GM12891 (cell line): Measurements from ENCODE around the gene ITGA1.

Source experiments
- DNase-seq: peaks from one replicate; pipeline ENCODE4 v3.0.0; 2011; ENCODE audit warnings: low spot score; ENCODE audit not compliant: insufficient read length
- FAIRE-seq: peaks from 2 replicates; lab custom pipeline; 2011; peaks lifted over from hg19 to GRCh38; lab: Jason Lieb, UNC
- PAX5 ChIP-seq: IDR thresholded peaks from 2 replicates; pipeline ENCODE4 v1.6.1; 2011; ENCODE audit warnings: low read length, moderate library complexity, mild to moderate bottlenecking; ENCODE audit not compliant: insufficient read depth, severe bottlenecking
- POLR2A ChIP-seq: IDR thresholded peaks from 2 replicates; pipeline ENCODE4 v1.6.1; 2011; ENCODE audit warnings: low read depth, low read length, control low read depth
- POLR2AphosphoS5 ChIP-seq: IDR thresholded peaks from 2 replicates; pipeline ENCODE4 v1.6.1; 2011; ENCODE audit warnings: low read depth, low read length, control low read depth
- POU2F2 ChIP-seq: IDR thresholded peaks from 2 replicates; pipeline ENCODE4 v1.6.1; 2011; ENCODE audit warnings: low read depth, mild to moderate bottlenecking, control low read depth, low read length, moderate library complexity
- SPI1 ChIP-seq: IDR thresholded peaks from 2 replicates; pipeline ENCODE4 v1.6.1; 2011; ENCODE audit warnings: low read depth, low read length, control low read depth
- TAF1 ChIP-seq: IDR thresholded peaks from 2 replicates; pipeline ENCODE4 v1.6.1; 2011; ENCODE audit warnings: low read depth, low read length, control low read depth

ITGA1 gene

DNA sequence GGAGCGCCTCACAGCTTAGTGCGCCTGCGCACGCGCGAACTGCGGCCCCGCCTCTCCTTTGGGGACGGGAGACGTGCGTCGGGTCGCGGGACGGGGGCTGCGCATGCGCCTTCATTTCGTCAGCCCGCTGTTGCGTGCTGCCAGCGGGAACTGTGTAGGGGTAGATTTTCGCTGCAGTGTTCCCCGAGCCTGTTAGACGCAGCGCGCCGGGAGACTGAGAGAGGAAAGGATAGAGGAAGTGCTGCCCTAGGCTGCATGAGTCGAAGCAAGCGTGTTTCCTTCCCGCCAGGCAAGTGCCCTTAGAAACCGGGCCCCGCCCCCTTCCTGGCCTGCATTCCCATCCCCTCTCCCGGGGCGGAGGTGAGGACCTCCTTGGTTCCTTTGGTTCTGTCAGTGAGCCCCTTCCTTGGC, 12.3 kb downstream of the ITGA1 start:
- DNase-seq (peak; percentile 65), FAIRE-seq (peak; percentile 99)
- TF ChIP-seq POLR2AphosphoS5: peak; percentile 85
- TF ChIP-seq PAX5: no peak
- TF ChIP-seq POLR2A: peak; percentile 75
- 0 out of 2 replicates have a peak, but pooled peaks have one; percentile 12 for TF ChIP-seq POU2F2
- peak; percentile 88 for TF ChIP-seq TAF1
- TF ChIP-seq SPI1: peak; percentile 81

DNA sequence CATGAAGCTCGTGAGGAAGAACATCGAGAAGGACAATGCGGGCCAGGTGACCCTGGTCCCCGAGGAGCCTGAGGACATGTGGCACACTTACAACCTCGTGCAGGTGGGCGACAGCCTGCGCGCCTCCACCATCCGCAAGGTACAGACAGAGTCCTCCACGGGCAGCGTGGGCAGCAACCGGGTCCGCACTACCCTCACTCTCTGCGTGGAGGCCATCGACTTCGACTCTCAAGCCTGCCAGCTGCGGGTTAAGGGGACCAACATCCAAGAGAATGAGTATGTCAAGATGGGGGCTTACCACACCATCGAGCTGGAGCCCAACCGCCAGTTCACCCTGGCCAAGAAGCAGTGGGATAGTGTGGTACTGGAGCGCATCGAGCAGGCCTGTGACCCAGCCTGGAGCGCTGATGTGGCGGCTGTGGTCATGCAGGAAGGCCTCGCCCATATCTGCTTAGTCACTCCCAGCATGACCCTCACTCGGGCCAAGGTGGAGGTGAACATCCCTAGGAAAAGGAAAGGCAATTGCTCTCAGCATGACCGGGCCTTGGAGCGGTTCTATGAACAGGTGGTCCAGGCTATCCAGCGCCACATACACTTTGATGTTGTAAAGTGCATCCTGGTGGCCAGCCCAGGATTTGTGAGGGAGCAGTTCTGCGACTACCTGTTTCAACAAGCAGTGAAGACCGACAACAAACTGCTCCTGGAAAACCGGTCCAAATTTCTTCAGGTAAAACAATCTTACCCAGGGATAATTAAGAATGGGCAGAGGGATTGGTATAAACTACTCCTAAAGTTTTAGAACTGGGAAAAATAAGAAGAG, 12.9 kb downstream of the ITGA1 start:
- no peak for DNase-seq
- FAIRE-seq: no peak
- TF ChIP-seq POU2F2 (no peak), POLR2AphosphoS5 (0 out of 2 replicates have a peak, but pooled peaks have one; percentile 2)

DNA sequence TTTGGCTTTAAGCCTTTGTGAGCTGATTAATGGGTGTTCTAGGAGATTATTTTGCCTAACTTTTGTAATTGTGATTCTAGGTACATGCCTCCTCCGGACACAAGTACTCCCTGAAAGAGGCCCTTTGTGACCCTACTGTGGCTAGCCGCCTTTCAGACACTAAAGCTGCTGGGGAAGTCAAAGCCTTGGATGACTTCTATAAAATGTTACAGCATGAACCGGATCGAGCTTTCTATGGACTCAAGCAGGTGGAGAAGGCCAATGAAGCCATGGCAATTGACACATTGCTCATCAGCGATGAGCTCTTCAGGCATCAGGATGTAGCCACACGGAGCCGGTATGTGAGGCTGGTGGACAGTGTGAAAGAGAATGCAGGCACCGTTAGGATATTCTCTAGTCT, 13.6 kb downstream of the ITGA1 start:
- TF ChIP-seq PAX5: no peak
- TF ChIP-seq SPI1: no peak
- TF ChIP-seq POLR2AphosphoS5: no peak
- no peak for TF ChIP-seq POLR2A
- no peak for TF ChIP-seq TAF1
- no peak for TF ChIP-seq POU2F2
- DNase-seq (no peak), FAIRE-seq (peak; percentile 13)

DNA sequence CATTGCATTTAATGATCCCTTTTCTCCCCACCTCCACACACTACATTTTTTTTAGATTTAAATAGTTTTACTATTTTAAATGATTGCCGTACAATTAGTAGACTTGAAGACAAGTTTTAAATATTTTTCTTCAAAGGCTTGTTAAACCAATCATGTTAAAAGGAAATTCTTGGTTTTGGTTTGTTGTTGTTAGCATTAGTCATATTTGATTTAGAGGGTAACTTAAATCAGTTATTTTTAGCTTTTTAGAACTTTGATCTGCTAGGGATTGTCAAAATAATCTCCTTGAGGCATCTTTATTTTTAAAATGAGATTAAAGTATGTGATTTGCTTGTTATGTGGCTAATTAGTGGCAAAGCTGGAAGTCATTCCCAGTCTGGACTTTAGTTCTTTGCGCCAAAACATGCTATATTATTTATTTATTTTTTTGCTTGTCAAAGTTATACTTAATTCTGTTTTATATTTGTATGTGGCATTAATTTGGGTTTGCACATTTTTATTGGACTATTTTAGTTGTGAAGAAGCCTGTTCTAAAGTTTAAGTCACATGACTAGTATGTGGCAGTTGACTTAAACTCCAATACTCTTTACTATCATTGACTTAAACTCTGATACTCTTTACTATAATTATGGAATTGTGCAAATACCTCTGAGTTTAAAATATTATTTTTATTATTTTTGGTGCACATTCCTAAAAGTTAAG, 14.7 kb downstream of the ITGA1 start:
- no peak for FAIRE-seq

DNA sequence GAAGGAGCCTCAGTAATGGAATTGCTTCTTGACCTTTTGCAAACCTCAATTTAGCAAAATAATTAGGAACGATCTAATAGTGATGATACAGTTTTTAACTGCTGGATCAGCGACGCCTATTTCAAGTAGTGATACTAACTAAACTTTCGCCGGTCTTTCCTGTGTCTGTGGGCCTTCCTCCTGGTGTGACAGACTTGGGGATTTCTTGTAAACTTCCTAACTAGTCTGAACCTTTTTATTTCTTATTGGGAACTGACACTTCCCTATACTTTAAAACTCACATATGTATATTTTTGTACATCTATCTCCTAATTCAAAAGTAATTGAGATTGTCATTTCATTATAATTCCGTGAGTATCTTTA, 15.2 kb downstream of the ITGA1 start:
- DNase-seq (no peak), FAIRE-seq (no peak)
- TF ChIP-seq POLR2A (no peak), POU2F2 (no peak), POLR2AphosphoS5 (no peak), SPI1 (no peak), TAF1 (no peak), PAX5 (no peak)

More for the DNA sequence above, 14.7 kb downstream of the ITGA1 start:
- DNase-seq: no peak
- TF ChIP-seq SPI1: no peak
- no peak for TF ChIP-seq TAF1
- no peak for TF ChIP-seq POLR2AphosphoS5
- no peak for TF ChIP-seq PAX5
- TF ChIP-seq POU2F2: no peak
- no peak for TF ChIP-seq POLR2A

GRCh38 chr5:52804387-52804791, 16.7 kb downstream of the ITGA1 start:
- no peak for TF ChIP-seq SPI1
- no peak for TF ChIP-seq POU2F2
- no peak for TF ChIP-seq POLR2AphosphoS5
- TF ChIP-seq POLR2A: no peak
- TF ChIP-seq PAX5: no peak
- TF ChIP-seq TAF1: no peak
- FAIRE-seq (no peak), DNase-seq (no peak)

- DNase-seq (no peak), FAIRE-seq (no peak)
- no peak for TF ChIP-seq POLR2AphosphoS5
- TF ChIP-seq SPI1: no peak
- no peak for TF ChIP-seq PAX5
- TF ChIP-seq TAF1: no peak
- no peak for TF ChIP-seq POU2F2
- no peak for TF ChIP-seq POLR2A
Observed at GRCh38 chr5:52804981-52805380, 17.3 kb downstream of the ITGA1 start.

GRCh38 chr5:52805615-52806014, 17.9 kb downstream of the ITGA1 start:
- FAIRE-seq (no peak), DNase-seq (no peak)
- TF ChIP-seq PAX5 (no peak), SPI1 (peak; percentile 61)

DNA sequence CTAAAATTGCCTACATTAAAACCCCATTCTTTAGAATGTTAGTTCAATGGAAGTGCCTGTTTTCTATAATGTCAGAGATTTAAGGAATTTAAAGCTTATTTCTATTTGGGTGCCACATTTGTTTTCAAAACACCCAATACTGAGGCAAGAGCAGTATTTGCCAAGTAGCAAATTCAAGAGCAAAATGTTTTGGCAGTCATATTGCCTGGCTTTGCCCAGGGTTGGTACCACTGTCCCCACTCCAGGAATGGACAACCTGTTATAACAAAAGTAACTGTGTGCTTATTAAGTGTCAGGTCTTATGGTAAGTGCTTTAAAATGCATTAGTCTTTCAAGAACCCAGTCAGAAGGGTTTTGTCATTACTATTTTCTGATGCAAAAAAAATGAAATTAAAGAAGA, 19.3 kb downstream of the ITGA1 start:
- TF ChIP-seq PAX5 (no peak), POLR2AphosphoS5 (no peak), POLR2A (no peak), TAF1 (no peak), SPI1 (no peak), POU2F2 (no peak)
- no peak for DNase-seq
- FAIRE-seq: no peak

DNA sequence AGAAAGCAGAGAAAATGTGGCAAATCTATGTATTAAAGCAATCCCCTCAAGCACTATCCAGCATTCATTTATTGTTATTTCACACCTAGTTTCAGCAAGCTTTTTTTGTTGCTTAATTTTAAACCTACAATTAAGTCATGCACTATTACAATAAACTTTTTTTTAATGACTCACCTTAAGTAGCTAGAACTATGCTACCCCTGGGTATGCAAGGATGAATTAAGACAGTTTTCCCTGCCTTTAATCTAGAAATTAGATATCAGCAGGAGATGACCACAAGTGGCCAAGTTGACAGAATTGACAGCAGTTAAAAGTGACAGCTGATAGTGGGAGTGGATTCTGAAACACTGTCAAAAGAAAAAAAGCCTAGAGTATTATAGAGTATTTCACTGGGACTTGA, 20.0 kb downstream of the ITGA1 start:
- DNase-seq (no peak), FAIRE-seq (no peak)
- no peak for TF ChIP-seq POLR2A
- no peak for TF ChIP-seq POLR2AphosphoS5
- no peak for TF ChIP-seq POU2F2
- TF ChIP-seq SPI1: no peak
- no peak for TF ChIP-seq TAF1
- TF ChIP-seq PAX5: no peak
